Ovary (tissue), 9 donors: ENCODE measurements around the gene MESD. TPM values are rescaled to one million over a fixed set of nuclear protein-coding genes. Genes with fewer than 3 reads are reported as not detected.

Experiments
- DNase-seq, 5 donors: peaks; one replicate each; pipeline ENCODE4 v3.0.0-alpha.2; 2019 to 2020
- H3K27ac ChIP-seq, 2 donors: fragments of 200-600 bp; one replicate each; pipeline versions ENCODE4 v1.5.1 to v1.8.0; 2019 to 2022
- H3K27me3 ChIP-seq: fragments of 200-600 bp; one replicate; pipeline ENCODE4 v1.8.0; 2022
- H3K36me3 ChIP-seq: fragments of 200-600 bp; sonication (generic); one replicate; pipeline ENCODE4 v1.5.1; 2019
- H3K4me1 ChIP-seq: one replicate; pipeline ENCODE4 v1.8.1; 2013; ENCODE audit warnings: mild to moderate bottlenecking, moderate library complexity; ENCODE audit not compliant: insufficient read depth
- H3K4me3 ChIP-seq: fragments of 200-600 bp; sonication (generic); one replicate; pipeline ENCODE4 v1.5.1; 2017
- H3K9me3 ChIP-seq, 2 donors: fragments of 200-600 bp in 1 of 2; sonication (generic) in 1 of 2; one replicate each; pipeline versions ENCODE4 v1.5.1 to v1.8.1; 2013 to 2019; ENCODE audit warnings: mild to moderate bottlenecking in 1 of 2, moderate library complexity in 1 of 2
- EP300 ChIP-seq: sonication (generic); formaldehyde crosslinking; IDR thresholded peaks from one replicate; pipeline ENCODE4 v1.6.1; 2017; ENCODE audit warnings: antibody characterized with exemption
- POLR2A ChIP-seq: fragments of 450-650 bp; IDR thresholded peaks from one replicate; pipeline ENCODE4 v1.6.1; 2017; ENCODE audit warnings: antibody characterized with exemption, mild to moderate bottlenecking, moderate library complexity
- WGBS, 3 donors: extraction: QIAGEN DNeasy Blood & Tissue Kit in 1 of 3; methylation state at CpG; one replicate each; pipeline versions ENCODE4 v1.1.5 to v1.1.7; 2013 to 2017; 5-methylcytosine and 5-hydroxymethylcytosine counted together
- intact Hi-C, 4 donors: fragments of 100-400 bp; cut with DNase I; formaldehyde crosslinking; loops; one replicate each; pipeline versions ENCODE4 v1.11.0 to v1.15.1; 2022 to 2023
- polyA plus RNA-seq, 2 donors: library from polyadenylated mRNA; stranded (reverse); fragments of 200-250 nt in 1 of 2; fragments of 350-450 nt in 1 of 2; fragmentation: Illumina TruSeq in 1 of 2; extraction: RNeasy Lipid Tissue Mini Kit (QIAGEN cat#74804) in 1 of 2; gene quantifications; one replicate each; pipeline ENCODE4 v1.2.3, GENCODE V29; 2013 to 2014
- total RNA-seq, 7 donors: library from RNA; depleted of rRNA in 2 of 7; stranded (reverse); fragments of >200 nt in 2 of 7; fragmentation: NEBNext Ultra II Directional in 3 of 7; extraction: Animal tissue kit (Norgen Biotek cat#: 25700) in 3 of 7; gene quantifications; one replicate each; pipeline versions ENCODE4 v1.1.0 to v1.2.4, GENCODE V29; 2016 to 2023
- TF ChIP-seq, protein P1 (sequence below), 3 donors: fragments of 450-650 bp in 2 of 3; fragments of 200-600 bp in 1 of 3; IDR thresholded peaks; one replicate each; pipeline versions ENCODE4 v1.5.1 to v1.8.0; 2016 to 2022; ENCODE audit warnings: antibody characterized with exemption in 3 of 3, mild to moderate bottlenecking in 1 of 3
- donor health status: DM: no; HTN: no; CAD: no; lungs with moderate emphysema.
- donor health status: DM: no; HTN: no; CAD: no.
- donor health status: Bipolar disorder and iron deficiency.
- donor health status: DM: yes; HTN: yes; CAD: no.
- donor health status: DM: no; HTN: no; CAD: no.
- donor health status: DM: yes; HTN: yes; CAD: no.

MESD gene
- total and polyA plus RNA-seq, 9 donors, result 18.0 to 34.8 (median 29.3) TPM

DNA sequence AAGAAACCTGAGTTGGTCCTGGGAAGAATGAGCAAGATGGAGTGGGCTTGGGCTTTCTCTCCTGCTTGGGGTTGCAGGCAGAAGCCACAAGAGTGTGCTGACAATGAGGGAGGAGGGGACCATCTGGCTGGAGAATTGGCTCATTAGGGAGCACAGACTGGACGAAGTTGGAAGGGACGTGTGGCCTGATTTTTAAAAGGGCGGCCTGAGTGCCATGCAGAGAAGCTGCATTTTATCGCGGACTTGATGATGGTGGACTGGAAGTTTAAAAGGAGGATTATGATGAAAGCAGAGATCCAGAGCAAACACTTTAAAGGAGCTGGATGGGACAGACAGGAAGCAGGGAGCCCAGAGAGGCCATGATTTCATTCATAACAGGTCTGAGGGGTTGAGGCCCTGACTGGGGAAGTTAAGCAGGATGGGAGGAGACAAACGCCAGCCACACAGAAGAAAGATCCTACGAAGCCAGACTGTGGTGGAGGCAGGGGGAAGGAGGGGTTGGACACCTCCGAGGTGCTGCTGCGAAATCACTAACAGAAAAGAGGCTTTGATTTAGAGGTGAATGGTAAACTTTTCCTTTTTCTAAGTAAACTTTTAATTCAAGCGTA, 34.8 kb upstream of the MESD start:
- H3K27ac ChIP-seq, result no peak overlapping the region
- 78 to 83% (median 82%) methylated on average over 10 of the region's 10 CpGs for WGBS, 3 donors
- no peaks in the 10 kb centered on the region for H3K36me3 ChIP-seq
- H3K9me3 ChIP-seq, result no peaks in the 10 kb centered on the region
- TF ChIP-seq, protein P1, sequence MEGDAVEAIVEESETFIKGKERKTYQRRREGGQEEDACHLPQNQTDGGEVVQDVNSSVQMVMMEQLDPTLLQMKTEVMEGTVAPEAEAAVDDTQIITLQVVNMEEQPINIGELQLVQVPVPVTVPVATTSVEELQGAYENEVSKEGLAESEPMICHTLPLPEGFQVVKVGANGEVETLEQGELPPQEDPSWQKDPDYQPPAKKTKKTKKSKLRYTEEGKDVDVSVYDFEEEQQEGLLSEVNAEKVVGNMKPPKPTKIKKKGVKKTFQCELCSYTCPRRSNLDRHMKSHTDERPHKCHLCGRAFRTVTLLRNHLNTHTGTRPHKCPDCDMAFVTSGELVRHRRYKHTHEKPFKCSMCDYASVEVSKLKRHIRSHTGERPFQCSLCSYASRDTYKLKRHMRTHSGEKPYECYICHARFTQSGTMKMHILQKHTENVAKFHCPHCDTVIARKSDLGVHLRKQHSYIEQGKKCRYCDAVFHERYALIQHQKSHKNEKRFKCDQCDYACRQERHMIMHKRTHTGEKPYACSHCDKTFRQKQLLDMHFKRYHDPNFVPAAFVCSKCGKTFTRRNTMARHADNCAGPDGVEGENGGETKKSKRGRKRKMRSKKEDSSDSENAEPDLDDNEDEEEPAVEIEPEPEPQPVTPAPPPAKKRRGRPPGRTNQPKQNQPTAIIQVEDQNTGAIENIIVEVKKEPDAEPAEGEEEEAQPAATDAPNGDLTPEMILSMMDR (IDR thresholded peaks at IDR 0.05), result no peak
- no peak for TF ChIP-seq EP300
- no peak for TF ChIP-seq POLR2A
- intact Hi-C loops, result no loop called here
- H3K27me3 ChIP-seq, result no peaks in the 10 kb centered on the region
- H3K4me3 ChIP-seq, result no peak overlapping the region
- DNase-seq, result no peak
- H3K4me1 ChIP-seq, result no peaks in the 10 kb centered on the region

DNA sequence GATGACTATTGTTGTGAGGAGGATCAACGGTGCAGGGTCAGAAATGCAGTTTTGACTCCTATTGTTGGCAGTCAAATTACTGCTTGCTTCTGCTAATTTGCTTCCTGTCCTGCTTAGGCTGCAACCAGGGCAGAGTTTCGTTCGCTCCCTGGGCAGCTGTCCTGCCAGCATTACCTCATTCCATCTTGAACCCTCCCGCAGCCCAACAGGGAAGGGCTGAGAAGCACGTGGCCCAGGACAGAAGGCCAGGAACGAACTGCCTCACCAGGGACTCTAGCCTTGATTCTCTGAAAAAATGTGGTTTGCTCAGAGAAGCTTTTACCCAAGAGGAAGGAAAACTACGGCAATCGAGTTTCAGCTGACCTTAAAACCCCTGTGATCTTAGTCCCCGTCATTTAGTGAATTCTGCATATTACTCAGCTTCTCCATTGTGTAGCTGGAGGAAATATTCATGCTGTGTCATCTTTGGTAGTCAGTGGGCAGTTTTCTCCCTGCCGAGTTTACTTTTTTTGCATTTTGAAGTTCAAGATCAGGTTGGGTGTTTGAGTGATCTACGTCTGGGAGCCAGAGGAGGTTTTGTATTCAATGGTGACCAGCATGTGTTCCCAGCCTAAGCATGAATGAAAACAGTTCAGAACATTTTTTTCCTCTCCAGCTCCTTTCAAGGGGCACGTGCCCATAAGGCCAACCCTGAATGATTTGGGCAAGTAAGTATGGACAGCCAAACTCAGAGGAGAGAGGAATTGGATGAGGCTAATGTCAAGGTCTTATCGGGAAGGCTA, 34.1 kb upstream of the MESD start:
- DNase-seq, result peak in 1 of 5 donors; percentile 31
- WGBS, 3 donors, result 62 to 74% (median 73%) methylated on average over 13 of the region's 13 CpGs
- intact Hi-C loops, result no loop called here
- Histone ChIP-seq H3K4me1 (no peaks in the 10 kb centered on the region), H3K27me3 (no peaks in the 10 kb centered on the region), H3K4me3 (no peak overlapping the region), H3K9me3 (no peaks in the 10 kb centered on the region), H3K36me3 (no peaks in the 10 kb centered on the region), H3K27ac (no peak overlapping the region)
- no peak for TF ChIP-seq EP300
- TF ChIP-seq POLR2A, result no peak
- TF ChIP-seq, protein P1 (IDR thresholded peaks at IDR 0.05), result no peak

DNA sequence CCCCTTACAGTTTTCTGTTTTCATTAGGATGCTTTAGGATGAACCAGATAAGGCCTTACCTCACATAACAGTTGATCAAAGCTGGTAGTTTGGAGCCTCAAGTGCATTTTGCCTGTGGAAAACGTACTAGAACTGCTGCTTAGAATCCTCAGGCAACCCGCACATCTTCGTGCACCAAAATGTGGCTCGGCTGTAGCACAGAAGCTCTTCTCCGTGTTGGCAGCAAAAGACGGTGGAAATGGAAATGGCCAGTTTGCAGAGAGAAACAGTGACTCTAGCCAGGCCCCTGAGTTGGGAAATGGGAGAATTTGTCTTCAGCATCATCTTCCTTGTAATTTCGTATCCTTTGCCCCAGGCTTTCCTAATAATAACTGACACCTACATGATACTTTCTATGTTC, 31.7 kb upstream of the MESD start:
- no peak for DNase-seq
- H3K27me3 ChIP-seq, result no peaks in the 10 kb centered on the region
- TF ChIP-seq EP300 (no peak), POLR2A (no peak)
- TF ChIP-seq, protein P1 (IDR thresholded peaks at IDR 0.05), result no peak
- H3K4me3 ChIP-seq, result no peak overlapping the region
- no peaks in the 10 kb centered on the region for H3K9me3 ChIP-seq
- intact Hi-C loops, result no loop called here
- H3K4me1 ChIP-seq, result no peaks in the 10 kb centered on the region
- no peak overlapping the region for H3K27ac ChIP-seq
- no peaks in the 10 kb centered on the region for H3K36me3 ChIP-seq
- WGBS, 3 donors, result 91 to 94% (median 93%) methylated on average over 7 of the region's 7 CpGs

DNA sequence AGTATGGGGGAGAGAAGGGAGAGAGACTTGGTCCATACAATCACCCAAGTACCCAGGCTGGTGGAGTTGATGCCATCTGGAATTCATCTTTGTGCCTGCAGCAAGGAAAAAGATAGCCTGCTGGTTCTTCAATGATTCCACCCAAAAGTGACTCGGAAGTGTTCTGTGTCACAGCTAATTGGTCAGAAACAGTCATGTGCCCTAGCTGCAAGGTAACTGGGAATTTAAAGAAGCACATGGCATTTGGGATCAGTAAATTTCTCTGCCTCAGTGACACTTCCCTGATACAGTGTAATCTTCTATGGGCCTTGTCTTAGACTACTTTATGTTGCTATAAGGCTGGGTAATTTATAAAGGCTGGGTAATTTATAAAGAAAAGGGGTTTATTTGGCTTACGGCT, 28.6 kb upstream of the MESD start:
- TF ChIP-seq POLR2A (no peak), EP300 (no peak)
- TF ChIP-seq, protein P1 (IDR thresholded peaks at IDR 0.05), result no peak
- no peak overlapping the region for H3K4me3 ChIP-seq
- H3K36me3 ChIP-seq, result no peaks in the 10 kb centered on the region
- DNase-seq, result no peak
- no peak overlapping the region for H3K27ac ChIP-seq
- WGBS, 3 donors, result 92 to 94% (median 93%) methylated on average over 2 of the region's 2 CpGs
- peaks cover 3% of the 10 kb centered on the region for H3K4me1 ChIP-seq
- intact Hi-C loops, result no loop called here
- H3K27me3 ChIP-seq, result no peaks in the 10 kb centered on the region
- no peaks in the 10 kb centered on the region for H3K9me3 ChIP-seq
